ENCODE measurements around the gene DERA.
"Not testable (repeated sequence)": the region's sequence is repeated elsewhere in the genome, so short reads cannot be mapped to it uniquely, and the experiment has no call there.

Gene DERA

GRCh38 chr12:15967053-15967452, 55.9 kb downstream of the DERA start:
- not testable (repeated sequence) for DNase-seq

- DNase-seq: no peak
Observed at GRCh38 chr12:15971211-15971610, 60.1 kb downstream of the DERA start.

GRCh38 chr12:15972894-15973293, 61.8 kb downstream of the DERA start:
- DNase-seq: no peak

DNA sequence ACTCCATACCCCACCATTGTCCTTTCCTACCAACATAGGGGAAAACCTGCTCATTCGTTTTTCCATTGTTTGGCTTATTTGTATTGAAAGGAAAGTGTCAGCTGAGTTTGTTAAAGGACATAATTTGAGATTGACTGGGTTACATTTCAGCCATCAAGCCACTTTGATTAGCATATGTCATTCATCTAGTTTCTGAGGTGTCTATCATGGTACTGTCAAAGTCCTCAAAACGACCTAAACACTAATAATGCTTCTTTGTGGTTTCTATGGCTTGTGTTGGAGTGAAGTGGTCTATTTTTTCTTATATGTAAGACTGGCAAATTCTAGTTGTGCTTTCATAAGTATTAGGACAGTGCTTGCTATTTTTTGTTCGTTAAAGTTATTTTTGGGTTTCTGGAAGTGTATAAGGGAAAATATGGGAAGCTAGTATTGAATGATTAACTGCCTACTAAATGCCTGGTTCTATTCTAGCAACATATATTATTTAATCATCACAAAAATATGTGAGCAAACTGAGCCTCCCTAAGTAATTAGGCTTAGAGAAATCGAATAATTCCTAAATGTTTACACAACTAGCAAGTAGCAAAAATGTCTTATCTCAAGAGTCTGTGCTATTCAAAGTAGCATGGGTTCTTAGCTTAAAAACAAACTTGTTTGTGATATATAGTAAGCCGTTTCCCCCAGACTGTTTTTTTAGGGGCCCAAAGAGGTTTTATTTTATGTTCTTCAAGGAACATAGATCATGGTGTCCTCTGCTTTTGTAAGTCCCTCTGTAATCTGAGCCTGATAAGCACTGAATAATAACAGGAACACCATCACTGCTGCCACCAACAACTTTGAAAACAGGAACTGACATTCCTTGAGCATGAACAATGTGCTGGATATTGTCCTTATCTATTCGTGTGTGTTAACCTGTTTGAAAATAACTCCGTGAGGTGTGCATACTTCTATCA, 67.1 kb downstream of the DERA start:
- DNase-seq: no peak

- no peak for DNase-seq
Observed at GRCh38 chr12:15979096-15980092, 68.3 kb downstream of the DERA start.

DNA sequence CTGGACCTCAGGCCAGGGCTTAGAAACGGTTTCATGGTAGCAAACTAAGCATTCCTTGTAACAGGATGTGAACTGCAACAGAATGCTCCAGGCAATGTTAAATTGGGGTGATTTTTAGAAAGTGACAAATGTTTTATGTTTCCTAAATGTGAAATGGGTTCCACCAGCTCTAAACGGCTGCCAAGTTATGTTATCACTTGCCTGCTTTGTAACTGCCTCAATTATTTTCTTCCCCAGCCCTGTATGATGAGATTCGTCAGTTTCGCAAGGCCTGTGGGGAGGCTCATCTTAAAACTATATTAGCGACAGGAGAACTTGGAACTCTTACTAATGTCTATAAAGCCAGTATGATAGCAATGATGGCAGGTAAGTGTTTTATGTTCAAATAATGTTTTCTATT, 70.9 kb downstream of the DERA start:
- no peak for DNase-seq

DNA sequence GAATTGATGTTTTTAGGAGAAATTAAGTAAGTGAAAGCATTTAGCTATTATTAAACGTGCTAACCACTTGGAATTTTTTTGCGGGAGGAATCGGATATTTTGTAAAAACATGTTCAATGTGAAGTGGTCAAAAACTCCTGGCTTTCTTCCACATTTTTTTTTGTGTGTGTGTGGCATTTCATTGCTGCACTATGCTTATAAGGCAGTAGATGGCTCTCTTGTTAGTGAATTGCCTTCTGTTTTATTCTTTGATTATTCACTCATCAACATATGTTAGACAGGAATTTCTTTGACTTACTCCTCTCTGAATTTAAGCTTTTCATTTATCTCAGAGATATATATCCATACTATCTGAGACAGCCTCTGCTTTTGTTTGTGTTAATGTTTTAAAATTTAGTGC, 71.3 kb downstream of the DERA start:
- no peak for DNase-seq

DNA sequence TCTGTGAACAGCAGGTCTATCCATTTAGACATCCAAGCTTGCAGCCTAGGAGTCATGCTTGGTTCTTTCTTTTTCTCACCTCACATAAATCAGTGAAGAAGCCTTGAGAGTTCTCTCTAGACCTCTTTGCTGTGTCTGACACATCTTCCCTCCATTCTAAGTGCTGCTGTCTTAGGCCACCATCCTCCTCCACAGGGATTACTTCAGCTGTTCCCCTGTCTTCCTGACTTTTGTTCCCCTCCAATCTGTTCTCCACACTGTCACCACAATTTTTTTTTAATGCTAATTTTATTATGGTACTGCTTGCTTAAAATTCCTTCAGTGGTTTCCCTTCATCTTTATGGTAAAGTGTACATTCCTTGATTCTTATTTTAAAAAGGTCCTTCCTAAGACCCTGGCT, 71.8 kb downstream of the DERA start:
- DNase-seq: no peak

- DNase-seq: no peak
Observed at GRCh38 chr12:15984097-15984800, 73.1 kb downstream of the DERA start.

- no peak for DNase-seq
Observed at GRCh38 chr12:15984963-15985362, 73.8 kb downstream of the DERA start.

GRCh38 chr12:15987696-15988095, 76.6 kb downstream of the DERA start:
- DNase-seq: no peak

DNA sequence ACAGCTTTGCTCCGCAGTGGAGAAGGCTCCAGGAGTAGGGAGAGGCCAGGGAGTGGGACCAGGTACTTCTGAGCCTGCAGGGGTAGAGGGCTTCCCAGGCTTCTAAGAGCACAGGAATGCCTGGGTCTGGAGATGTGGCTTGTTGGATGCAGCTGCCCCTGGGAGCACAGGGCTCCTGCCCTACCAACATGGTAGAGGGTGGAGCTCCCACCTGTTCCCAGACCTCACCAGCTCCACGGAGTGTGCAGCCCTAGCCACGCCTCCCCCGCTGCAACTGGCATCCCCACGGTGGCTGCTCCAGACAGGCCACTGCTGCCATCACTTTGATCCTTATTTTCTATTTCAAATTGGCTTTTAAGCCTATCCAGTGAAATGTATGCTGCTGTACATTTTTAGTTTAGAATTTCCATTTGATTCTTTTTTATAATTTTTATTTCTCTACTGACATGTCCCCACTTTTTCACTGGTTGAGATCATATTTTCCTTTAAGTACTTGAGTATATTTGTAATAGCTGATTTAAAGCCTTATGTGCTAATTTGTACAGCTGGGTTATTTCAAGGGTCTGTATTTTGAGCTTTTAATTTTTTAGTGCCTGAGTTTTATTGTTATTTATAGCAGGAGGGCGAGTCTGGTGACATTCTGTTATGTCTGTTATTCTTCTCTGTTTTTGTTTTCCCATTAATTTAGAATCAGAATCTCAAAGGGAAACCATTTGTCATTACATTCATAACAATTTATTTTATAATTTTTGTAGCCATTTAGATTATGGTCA, 78.0 kb downstream of the DERA start:
- no peak for DNase-seq

- DNase-seq: no peak
Observed at GRCh38 chr12:15995801-15996200, 84.7 kb downstream of the DERA start.

- no peak for DNase-seq
Observed at GRCh38 chr12:15996254-15996653, 85.1 kb downstream of the DERA start.

GRCh38 chr12:15996948-15997347, 85.8 kb downstream of the DERA start:
- DNase-seq: no peak

DNA sequence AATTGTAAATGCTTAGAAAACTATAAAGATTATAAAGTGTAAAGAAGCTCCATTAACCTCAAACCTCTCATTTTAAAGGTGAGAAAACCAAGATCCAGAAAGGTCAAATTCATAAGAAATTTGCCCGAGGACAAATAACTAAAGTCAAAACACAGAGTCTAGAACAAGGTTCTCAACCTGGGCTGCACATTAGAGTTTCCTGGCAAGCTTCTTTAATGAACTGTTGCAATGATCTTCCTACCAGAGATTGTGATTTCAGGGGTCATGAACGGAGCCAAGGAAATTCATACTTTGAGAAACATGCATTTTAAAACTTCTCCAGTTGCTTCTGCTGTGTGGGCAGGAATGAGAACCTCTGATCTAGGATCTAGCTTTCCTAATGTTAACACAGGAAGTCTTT, 86.8 kb downstream of the DERA start:
- DNase-seq: no peak

DNA sequence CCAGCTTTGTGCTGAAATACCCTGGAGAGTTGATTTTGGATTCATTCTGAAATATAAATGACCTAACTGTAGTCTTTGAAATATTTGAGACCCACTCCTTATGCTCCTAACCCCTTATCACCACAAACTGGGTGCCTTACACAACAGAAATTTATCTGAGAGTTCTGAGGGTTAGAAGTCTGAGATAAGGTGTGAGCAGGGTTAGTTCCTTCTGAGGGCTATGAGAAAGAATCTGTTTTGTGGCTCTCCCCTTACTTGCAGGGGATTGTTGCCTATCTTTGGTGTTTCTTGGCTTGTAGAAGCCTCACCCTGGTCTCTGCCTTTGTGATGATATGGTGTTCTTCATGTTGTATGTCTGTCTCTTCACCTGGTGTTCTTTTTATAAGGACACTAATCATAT, 91.7 kb downstream of the DERA start:
- no peak for DNase-seq

GRCh38 chr12:16003460-16003859, 92.3 kb downstream of the DERA start:
- DNase-seq: no peak

- DNase-seq: no peak
Observed at GRCh38 chr12:16006752-16007151, 95.6 kb downstream of the DERA start.

DNA sequence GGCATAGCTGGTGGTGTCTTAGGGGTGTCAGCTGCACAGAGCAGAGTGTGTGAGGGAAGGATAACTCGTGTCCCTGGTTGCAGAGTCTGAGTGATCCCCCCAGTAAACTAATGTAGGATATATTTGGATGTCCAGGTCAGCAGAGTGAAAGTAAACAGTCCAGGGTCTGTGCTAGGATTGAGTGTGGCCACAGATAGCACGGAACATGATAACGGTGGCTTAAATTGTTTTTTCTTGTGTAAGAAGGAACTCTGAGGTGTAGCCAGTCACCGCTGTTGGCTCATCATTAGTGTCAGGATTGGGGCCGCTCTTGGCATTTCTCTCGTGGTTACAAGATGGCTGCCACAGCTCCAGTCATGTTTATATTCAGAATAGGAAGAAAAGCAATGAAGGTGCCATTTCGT, 97.3 kb downstream of the DERA start:
- no peak for DNase-seq

DNA sequence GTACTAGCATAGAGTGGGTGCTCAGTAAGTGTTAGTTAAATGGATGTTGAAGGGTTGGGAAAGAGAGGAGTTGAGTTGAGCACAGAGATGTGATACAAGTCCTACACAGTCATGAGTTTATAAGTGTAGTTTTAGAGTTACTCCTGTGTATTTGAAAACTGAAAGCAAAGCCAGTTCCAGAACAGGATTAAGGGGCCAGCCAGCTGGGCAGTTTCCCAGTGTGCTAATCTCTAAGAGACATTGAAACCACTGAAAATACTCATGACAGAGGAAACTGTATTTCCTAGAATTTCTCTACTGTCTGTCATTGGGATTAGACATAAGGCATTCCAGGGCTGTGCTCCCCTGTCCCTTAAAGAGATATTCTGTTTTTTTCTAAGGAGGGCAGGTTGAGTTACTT, 101.0 kb downstream of the DERA start:
- DNase-seq: no peak

DNA sequence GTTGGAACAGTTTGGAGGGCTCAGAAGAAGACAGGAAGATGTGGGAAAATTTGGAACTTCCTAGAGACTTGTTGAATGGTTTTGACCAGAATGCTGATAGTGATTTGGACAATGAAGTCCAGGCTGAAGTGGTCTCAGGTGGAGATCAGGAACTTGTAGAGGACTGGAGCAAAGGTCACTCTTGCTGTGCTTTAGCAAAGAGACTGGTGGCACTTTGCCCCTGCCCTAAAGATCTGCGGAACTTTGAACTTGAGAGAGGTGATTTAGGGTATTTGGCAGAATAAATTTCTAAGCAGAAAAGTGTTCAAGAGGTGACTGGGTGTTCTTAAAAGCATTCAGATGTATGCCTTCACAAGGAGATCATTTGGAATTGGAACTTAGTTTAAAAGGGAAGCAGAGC, 102.6 kb downstream of the DERA start:
- not testable (repeated sequence) for DNase-seq
